Caco-2 (cell line): ENCODE results near the gene MMAA. TPM values are rescaled to one million over a fixed set of nuclear protein-coding genes. Genes with fewer than 3 reads are reported as not detected.
"Not testable (repeated sequence)": the region's sequence is repeated elsewhere in the genome, so short reads cannot be mapped to it uniquely, and the experiment has no call there.

Experiments
- Bru-seq: library from RNA; stranded (reverse); fragments of 400-500 nt; gene quantifications from one replicate; lab custom pipeline; 2021; lab: Mats Ljungman, UMichigan
- BruChase-seq, 2 experiments: library from RNA; stranded (reverse); fragments of 400-500 nt; gene quantifications; one replicate each; lab custom pipeline; 2021; lab: Mats Ljungman, UMichigan
- BruUV-seq: library from RNA; stranded (reverse); fragments of 400-500 nt; replicated peaks from 2 replicates; lab custom pipeline; 2021; lab: Mats Ljungman, UMichigan
- CTCF ChIA-PET: fragments of 300-600 bp; sonication (Branson Sonifier 250); formaldehyde crosslinking; loops from one replicate; lab custom pipeline; 2022; ENCODE audit warnings: antibody characterized with exemption; lab: Charles Lee
- POLR2A ChIA-PET: fragments of 300-600 bp; sonication (Branson Sonifier 250); formaldehyde crosslinking; loops from one replicate; lab custom pipeline; 2022; ENCODE audit warnings: antibody characterized with exemption; lab: Charles Lee
- DNase-seq, 2 experiments: peaks; one replicate each; pipeline versions ENCODE4 v3.0.0 to v3.0.0-alpha.2; 2020 to 2022
- H3K27me3 ChIP-seq: replicated peaks from 2 replicates; pipeline ENCODE4 v1.6.0; 2011; ENCODE audit warnings: low read length; ENCODE audit not compliant: control insufficient read depth, insufficient read depth
- H3K36me3 ChIP-seq: 2 replicates; pipeline ENCODE4 v1.5.1; 2011; ENCODE audit warnings: low read length; ENCODE audit not compliant: control insufficient read depth, insufficient read depth
- H3K4me1 ChIP-seq: fragments of 250-450 bp; sonication (Bioruptor Pico); 2 replicates; pipeline ENCODE4 v1.5.1; 2020; ENCODE audit warnings: mild to moderate bottlenecking
- H3K4me3 ChIP-seq: 2 replicates; pipeline ENCODE4 v1.5.1; 2011; ENCODE audit warnings: low read depth, mild to moderate bottlenecking, control low read depth, low read length
- H3K9me3 ChIP-seq: fragments of 250-450 bp; sonication (Bioruptor Pico); 2 replicates; pipeline ENCODE4 v1.5.1; 2020; ENCODE audit warnings: mild to moderate bottlenecking, moderate library complexity
- H3K27ac Mint-ChIP-seq: one replicate; pipeline ENCODE4 v1.8.0; 2022; ENCODE audit warnings: mixed read lengths; ENCODE audit not compliant: unreplicated experiment
- H3K27me3 Mint-ChIP-seq: one replicate; pipeline ENCODE4 v1.8.0; 2022; ENCODE audit warnings: mixed read lengths; ENCODE audit not compliant: insufficient read depth, unreplicated experiment
- H3K36me3 Mint-ChIP-seq: one replicate; pipeline ENCODE4 v1.8.0; 2022; ENCODE audit warnings: mild to moderate bottlenecking, mixed read lengths; ENCODE audit not compliant: insufficient read depth, unreplicated experiment
- H3K4me1 Mint-ChIP-seq: one replicate; pipeline ENCODE4 v1.8.0; 2022; ENCODE audit warnings: low read depth, mixed read lengths; ENCODE audit not compliant: unreplicated experiment
- H3K4me3 Mint-ChIP-seq: one replicate; pipeline ENCODE4 v1.8.0; 2022; ENCODE audit warnings: mild to moderate bottlenecking, moderate library complexity, mixed read lengths; ENCODE audit not compliant: unreplicated experiment
- H3K9me3 Mint-ChIP-seq: one replicate; pipeline ENCODE4 v1.8.0; 2022; ENCODE audit warnings: mixed read lengths; ENCODE audit not compliant: unreplicated experiment
- intact Hi-C: fragments of 100-400 bp; cut with micrococcal nuclease; formaldehyde crosslinking; loops from one replicate; pipeline ENCODE4 v1.10.0; 2022; ENCODE audit not compliant: unreplicated experiment
- long read RNA-seq: library from polyadenylated mRNA; stranded (forward); transcript quantifications from one replicate; pipeline ENCODE4 v2.0.0, GENCODE V29; 2022
- total RNA-seq: library from RNA; stranded (reverse); gene quantifications from 2 replicates; pipeline ENCODE4 v1.2.3, GENCODE V29; 2022
- TF ChIP-seq, protein P1 (sequence below), 2 experiments: fragments of 200-600 bp in 1 of 2; IDR thresholded peaks; 1 replicate in 1 of 2; 2 replicates in 1 of 2; pipeline versions ENCODE4 v1.5.1 to v1.8.0; 2011 to 2022; ENCODE audit warnings: antibody characterized with exemption in 1 of 2, control low read depth in 1 of 2, inconsistent platforms in 1 of 2, low read depth in 1 of 2, low read length in 1 of 2, mild to moderate bottlenecking in 1 of 2, moderate library complexity in 1 of 2; ENCODE audit not compliant: insufficient read depth in 1 of 2, severe bottlenecking in 1 of 2, unreplicated experiment in 1 of 2

MMAA gene
- 1.7 and 3.3 TPM in 2 replicates for total RNA-seq
- Bru-seq, nascent RNA, result percentile 43 among the genes with signal in this experiment
- BruChase-seq, experiment 1, labeled RNA remaining after a 2-hour chase, result percentile 38 among the genes with signal in this experiment
- BruChase-seq, experiment 2, labeled RNA remaining after a 6-hour chase, result percentile 27 among the genes with signal in this experiment
- long read RNA-seq, full-length matches to known transcripts, result 5 of 6 reads
- long read RNA-seq, partial matches to known transcripts, result 1 of 6 reads
- long read RNA-seq, other reads (novel, unspliced or antisense), result 0 of 6 reads

DNA sequence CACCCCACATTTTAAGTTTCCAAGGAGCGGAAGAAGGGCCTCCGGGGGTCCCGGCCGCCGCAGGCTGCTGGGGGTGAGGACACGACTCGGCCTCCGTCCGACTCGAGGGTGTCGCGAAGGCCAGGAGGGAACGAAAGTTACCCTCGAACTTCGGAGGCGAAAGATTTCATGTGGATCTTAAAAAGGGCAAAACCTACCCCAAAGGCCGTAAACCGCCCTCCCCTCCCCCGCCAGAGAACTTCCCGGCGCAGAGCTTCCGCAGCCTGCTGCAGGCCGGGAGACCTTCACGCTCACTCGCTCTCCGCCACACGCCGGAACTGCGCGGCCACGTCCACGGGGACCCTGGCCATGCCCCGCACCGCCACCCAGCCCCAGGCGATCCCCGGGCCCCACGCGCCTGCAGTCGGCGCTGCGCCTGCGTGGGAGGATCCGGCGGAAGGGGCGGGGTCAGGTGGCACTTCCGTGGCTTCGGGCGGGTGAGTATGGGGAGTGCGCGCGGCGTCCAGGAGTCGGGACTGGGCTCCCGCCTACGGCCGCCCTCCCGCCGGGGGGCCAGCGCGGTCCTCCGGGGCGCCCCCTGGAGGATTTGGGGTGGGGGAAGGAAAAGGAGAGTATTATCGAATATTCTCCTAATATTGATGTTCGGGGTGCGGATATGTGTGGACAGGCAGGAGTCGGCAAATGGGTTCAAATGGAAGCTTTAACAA, at the start of gene MMAA:
TSS of gene MMAA (plus strand) at position 454 of the 707 bp plus-strand sequence. CDS start 19,755 bp downstream, outside the sequence.
- H3K36me3 Mint-ChIP-seq, result peaks cover 13% of the 10 kb centered on the region
- H3K4me1 Mint-ChIP-seq, result no peaks in the 10 kb centered on the region
- no peaks in the 10 kb centered on the region; the same call in 1 of the 2 replicates for H3K36me3 ChIP-seq

DNA sequence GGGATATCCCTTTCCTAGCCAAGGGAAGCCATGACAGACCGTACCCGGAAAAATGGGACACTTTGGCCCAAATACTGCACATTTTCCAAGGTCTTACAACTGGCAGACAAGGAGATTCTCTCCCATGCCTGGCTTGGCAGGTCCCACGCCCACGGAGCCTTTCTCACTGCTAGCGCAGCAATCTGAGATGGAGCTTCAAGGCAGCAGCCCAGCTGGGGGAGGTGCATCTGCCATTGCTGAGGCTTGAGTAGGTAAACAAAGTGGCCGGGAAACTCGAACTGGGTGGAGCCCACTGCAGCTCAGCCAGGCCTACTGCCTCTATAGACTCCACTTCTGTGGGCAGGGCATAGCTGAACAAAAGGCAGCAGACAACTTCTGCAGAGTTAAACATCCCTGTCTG, 44.6 kb upstream of the MMAA start:
- intact Hi-C loops, H3K4me1 Mint-ChIP-seq, H3K27me3 ChIP-seq, H3K9me3 Mint-ChIP-seq, POLR2A ChIA-PET, H3K4me1 ChIP-seq, H3K4me3 Mint-ChIP-seq, H3K27me3 Mint-ChIP-seq, CTCF ChIA-PET, H3K36me3 Mint-ChIP-seq, H3K4me3 ChIP-seq, BruUV-seq, H3K36me3 ChIP-seq, H3K9me3 ChIP-seq, H3K27ac Mint-ChIP-seq, DNase-seq: not testable (repeated sequence)

More for the DNA sequence above, at the start of gene MMAA:
- peak; percentile 95 to 96 for DNase-seq
- ChIA-PET POLR2A (interaction anchor here (0.6 kb wide), 1 partner anchor 318 kb away, joined by 8 read pairs; no protein-coding TSS in a partner anchor), CTCF (no interaction called here)
- Histone ChIP-seq H3K27me3 (no peaks in the 10 kb centered on the region), H3K4me3 (peak within 1 kb of the TSS; percentile 67), H3K9me3 (peaks cover 7% of the 10 kb centered on the region; the same call in 1 of the 2 replicates), H3K4me1 (peaks cover 14% of the 10 kb centered on the region; the same call in 1 of the 2 replicates)
- no TSS peak for BruUV-seq
- Mint-ChIP-seq H3K9me3 (no peaks in the 10 kb centered on the region), H3K27ac (peak within 1 kb of the TSS; percentile 97), H3K27me3 (peaks cover 2% of the 10 kb centered on the region), H3K4me3 (peak within 1 kb of the TSS; percentile 94)
- intact Hi-C loops, result loop anchor here (1.0 to 10.0 kb wide), 6 partner anchors 114 to 1442 kb away; partner anchors contain the start of genes ABCE1, ANAPC10, OTUD4 and SMAD1
- TF ChIP-seq, protein P1, sequence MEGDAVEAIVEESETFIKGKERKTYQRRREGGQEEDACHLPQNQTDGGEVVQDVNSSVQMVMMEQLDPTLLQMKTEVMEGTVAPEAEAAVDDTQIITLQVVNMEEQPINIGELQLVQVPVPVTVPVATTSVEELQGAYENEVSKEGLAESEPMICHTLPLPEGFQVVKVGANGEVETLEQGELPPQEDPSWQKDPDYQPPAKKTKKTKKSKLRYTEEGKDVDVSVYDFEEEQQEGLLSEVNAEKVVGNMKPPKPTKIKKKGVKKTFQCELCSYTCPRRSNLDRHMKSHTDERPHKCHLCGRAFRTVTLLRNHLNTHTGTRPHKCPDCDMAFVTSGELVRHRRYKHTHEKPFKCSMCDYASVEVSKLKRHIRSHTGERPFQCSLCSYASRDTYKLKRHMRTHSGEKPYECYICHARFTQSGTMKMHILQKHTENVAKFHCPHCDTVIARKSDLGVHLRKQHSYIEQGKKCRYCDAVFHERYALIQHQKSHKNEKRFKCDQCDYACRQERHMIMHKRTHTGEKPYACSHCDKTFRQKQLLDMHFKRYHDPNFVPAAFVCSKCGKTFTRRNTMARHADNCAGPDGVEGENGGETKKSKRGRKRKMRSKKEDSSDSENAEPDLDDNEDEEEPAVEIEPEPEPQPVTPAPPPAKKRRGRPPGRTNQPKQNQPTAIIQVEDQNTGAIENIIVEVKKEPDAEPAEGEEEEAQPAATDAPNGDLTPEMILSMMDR (IDR thresholded peaks at IDR 0.05; ENCODE audit: insufficient read depth in 1 of 2, low read depth in 1 of 2, low read length in 1 of 2, severe bottlenecking in 1 of 2, unreplicated experiment in 1 of 2), result peak; percentile 44 to 54

DNA sequence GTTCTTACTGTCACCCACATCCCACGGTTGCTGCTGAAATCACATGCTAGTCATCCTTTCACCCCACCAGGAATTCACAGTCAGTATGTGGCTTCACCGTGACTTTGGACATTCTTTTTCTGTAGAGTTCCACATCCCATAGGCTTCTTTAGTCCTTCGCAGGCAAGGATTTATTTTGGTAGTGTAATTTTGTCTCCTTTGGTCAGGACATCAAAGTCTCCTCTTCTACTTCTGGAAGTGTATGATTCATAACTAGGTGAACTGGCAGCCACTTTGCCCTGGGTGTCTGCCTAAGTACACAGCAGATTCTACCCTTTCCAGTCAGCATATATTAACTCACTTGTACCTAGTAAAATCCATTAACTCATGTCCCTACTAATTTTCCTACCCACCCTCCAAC, 38.3 kb upstream of the MMAA start:
- Mint-ChIP-seq H3K9me3 (no peaks in the 10 kb centered on the region), H3K4me1 (no peaks in the 10 kb centered on the region), H3K4me3 (no peak overlapping the region), H3K27me3 (peaks cover 4% of the 10 kb centered on the region), H3K27ac (no peak overlapping the region), H3K36me3 (no peaks in the 10 kb centered on the region)
- TF ChIP-seq, protein P1 (IDR thresholded peaks at IDR 0.05; ENCODE audit: insufficient read depth in 1 of 2, low read depth in 1 of 2, low read length in 1 of 2, severe bottlenecking in 1 of 2, unreplicated experiment in 1 of 2), result no peak
- DNase-seq, result no peak
- Histone ChIP-seq H3K9me3 (no peaks in the 10 kb centered on the region), H3K4me3 (no peak overlapping the region), H3K27me3 (no peaks in the 10 kb centered on the region), H3K36me3 (no peaks in the 10 kb centered on the region), H3K4me1 (no peaks in the 10 kb centered on the region)
- BruUV-seq, result no TSS peak
- intact Hi-C loops, result no loop called here
- POLR2A ChIA-PET, result no interaction called here
- CTCF ChIA-PET, result no interaction called here
